A673 (cell line): ENCODE measurements around the gene SMIM13. TPM values are rescaled to one million over a fixed set of nuclear protein-coding genes. Genes with fewer than 3 reads are reported as not detected.

Source experiments
- BruUV-seq: library from RNA; stranded (reverse); fragments of 400-500 nt; replicated peaks from 2 replicates; lab custom pipeline; 2021; lab: Mats Ljungman, UMichigan
- CTCF ChIA-PET: fragments of 300-600 bp; sonication (Branson Sonifier 250); formaldehyde crosslinking; loops from one replicate; lab custom pipeline; 2022; ENCODE audit warnings: antibody characterized with exemption; lab: Charles Lee
- POLR2A ChIA-PET: fragments of 300-600 bp; sonication (Branson Sonifier 250); formaldehyde crosslinking; loops from one replicate; lab custom pipeline; 2022; ENCODE audit warnings: antibody characterized with exemption; ENCODE audit not compliant: low non-redundant PET; lab: Charles Lee
- DNase-seq: peaks from one replicate; pipeline ENCODE4 v3.0.0-alpha.2; 2015; ENCODE audit warnings: low spot score
- H3K27ac ChIP-seq: fragments of 200-600 bp; sonication (generic); 2 replicates; pipeline ENCODE4 v1.5.1; 2016; ENCODE audit warnings: mixed run types, low read depth, mild to moderate bottlenecking, mixed read lengths, antibody characterized with exemption, low read length; ENCODE audit not compliant: poor library complexity, severe bottlenecking
- H3K27me3 ChIP-seq: fragments of 200-600 bp; sonication (generic); replicated peaks from 2 replicates; pipeline ENCODE4 v1.6.1; 2017; ENCODE audit warnings: mixed run types, low read depth, mild to moderate bottlenecking, mixed read lengths, antibody characterized with exemption, low read length; ENCODE audit not compliant: insufficient read depth, poor library complexity
- H3K36me3 ChIP-seq: fragments of 200-600 bp; sonication (generic); 2 replicates; pipeline ENCODE4 v1.6.1; 2016; ENCODE audit warnings: mixed run types, mild to moderate bottlenecking, mixed read lengths, antibody characterized with exemption, low read length; ENCODE audit not compliant: insufficient read depth, poor library complexity, severe bottlenecking
- H3K4me1 ChIP-seq: fragments of 200-600 bp; sonication (generic); 2 replicates; pipeline ENCODE4 v1.6.1; 2017; ENCODE audit warnings: mixed run types, mild to moderate bottlenecking, mixed read lengths, antibody characterized with exemption, low read length; ENCODE audit not compliant: insufficient read depth, poor library complexity, severe bottlenecking
- H3K4me3 ChIP-seq: fragments of 200-600 bp; sonication (generic); 2 replicates; pipeline ENCODE4 v1.5.1; 2016; ENCODE audit warnings: low read depth, mixed run types, mild to moderate bottlenecking, mixed read lengths, low read length; ENCODE audit not compliant: poor library complexity, severe bottlenecking
- H3K9me3 ChIP-seq: fragments of 200-600 bp; sonication (generic); 2 replicates; pipeline ENCODE4 v1.6.1; 2016; ENCODE audit warnings: mixed run types, low read depth, mild to moderate bottlenecking, mixed read lengths, antibody characterized with exemption, low read length; ENCODE audit not compliant: poor library complexity, severe bottlenecking
- EZH2 ChIP-seq: fragments of 200-600 bp; sonication (generic); IDR thresholded peaks from 2 replicates; pipeline ENCODE4 v1.6.1; 2017; ENCODE audit warnings: borderline replicate concordance, low read depth, mild to moderate bottlenecking, mixed read lengths, antibody characterized with exemption, low read length; ENCODE audit not compliant: poor library complexity, severe bottlenecking
- intact Hi-C: fragments of 100-400 bp; cut with micrococcal nuclease; formaldehyde crosslinking; loops from one replicate; pipeline ENCODE4 v1.10.0; 2022; ENCODE audit not compliant: unreplicated experiment
- total RNA-seq: library from RNA; stranded (reverse); gene quantifications from 2 replicates; pipeline ENCODE4 v1.2.3, GENCODE V29; 2021
- TF ChIP-seq, protein P1 (sequence below): fragments of 300-800, 200-600 bp; sonication (generic); conservative IDR thresholded peaks from 2 replicates; pipeline ENCODE4 v1.5.1; 2017; ENCODE audit warnings: low read depth, mild to moderate bottlenecking, antibody characterized with exemption, low read length, moderate library complexity, mixed read lengths

The SMIM13 gene
- total RNA-seq, 1 experiment from 2014 or later = 18.9 TPM

- intact Hi-C loops = no loop called here
- POLR2A ChIA-PET = no interaction called here
- H3K4me1 ChIP-seq = no peaks in the 10 kb centered on the region
- CTCF ChIA-PET = interaction anchor here (1.3 kb wide), 1 partner anchor 103 kb away, joined by 3 read pairs; no protein-coding TSS in a partner anchor
- no peaks in the 10 kb centered on the region for H3K9me3 ChIP-seq
- H3K27ac ChIP-seq = no peak overlapping the region
- DNase-seq = no peak
- H3K36me3 ChIP-seq = no peaks in the 10 kb centered on the region
- no peak overlapping the region for H3K4me3 ChIP-seq
- no TSS peak for BruUV-seq
- TF ChIP-seq EZH2 = no peak
- TF ChIP-seq, protein P1, sequence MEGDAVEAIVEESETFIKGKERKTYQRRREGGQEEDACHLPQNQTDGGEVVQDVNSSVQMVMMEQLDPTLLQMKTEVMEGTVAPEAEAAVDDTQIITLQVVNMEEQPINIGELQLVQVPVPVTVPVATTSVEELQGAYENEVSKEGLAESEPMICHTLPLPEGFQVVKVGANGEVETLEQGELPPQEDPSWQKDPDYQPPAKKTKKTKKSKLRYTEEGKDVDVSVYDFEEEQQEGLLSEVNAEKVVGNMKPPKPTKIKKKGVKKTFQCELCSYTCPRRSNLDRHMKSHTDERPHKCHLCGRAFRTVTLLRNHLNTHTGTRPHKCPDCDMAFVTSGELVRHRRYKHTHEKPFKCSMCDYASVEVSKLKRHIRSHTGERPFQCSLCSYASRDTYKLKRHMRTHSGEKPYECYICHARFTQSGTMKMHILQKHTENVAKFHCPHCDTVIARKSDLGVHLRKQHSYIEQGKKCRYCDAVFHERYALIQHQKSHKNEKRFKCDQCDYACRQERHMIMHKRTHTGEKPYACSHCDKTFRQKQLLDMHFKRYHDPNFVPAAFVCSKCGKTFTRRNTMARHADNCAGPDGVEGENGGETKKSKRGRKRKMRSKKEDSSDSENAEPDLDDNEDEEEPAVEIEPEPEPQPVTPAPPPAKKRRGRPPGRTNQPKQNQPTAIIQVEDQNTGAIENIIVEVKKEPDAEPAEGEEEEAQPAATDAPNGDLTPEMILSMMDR = no peak
- H3K27me3 ChIP-seq = no peaks in the 10 kb centered on the region
These were observed 38.5 kb upstream of the SMIM13 start for GRCh38 chr6:11055127-11055627.

DNA sequence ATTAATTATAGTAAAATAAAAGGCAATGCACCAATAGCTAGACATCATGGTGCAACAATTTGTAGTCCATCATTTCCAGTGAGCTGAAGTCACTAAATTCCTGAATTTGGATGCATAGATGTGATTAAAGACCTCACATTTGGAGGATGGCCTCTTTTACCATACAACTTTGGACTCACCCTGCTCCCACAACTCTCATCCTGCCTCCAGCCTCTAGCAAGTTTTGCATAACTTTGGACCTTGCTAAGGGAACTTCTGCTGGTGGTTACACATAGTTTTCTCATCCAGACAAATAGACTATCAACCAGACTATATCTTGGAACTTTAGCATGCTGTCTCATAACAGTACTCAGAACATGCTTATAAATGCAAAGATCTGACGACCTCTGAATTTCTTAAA lies 36.8 kb upstream of the SMIM13 start:
- ChIA-PET POLR2A (no interaction called here), CTCF (no interaction called here)
- no peaks in the 10 kb centered on the region for H3K4me1 ChIP-seq
- H3K36me3 ChIP-seq = no peaks in the 10 kb centered on the region
- no peak for DNase-seq
- H3K27ac ChIP-seq = no peak overlapping the region
- intact Hi-C loops = no loop called here
- H3K9me3 ChIP-seq = no peaks in the 10 kb centered on the region
- BruUV-seq = no TSS peak
- no peak overlapping the region for H3K4me3 ChIP-seq
- TF ChIP-seq, protein P1 = no peak
- no peaks in the 10 kb centered on the region for H3K27me3 ChIP-seq

- Histone ChIP-seq H3K27ac (no peak overlapping the region), H3K36me3 (no peaks in the 10 kb centered on the region), H3K27me3 (no peaks in the 10 kb centered on the region), H3K9me3 (no peaks in the 10 kb centered on the region), H3K4me3 (no peak overlapping the region), H3K4me1 (no peaks in the 10 kb centered on the region)
- BruUV-seq = no TSS peak
- no peak for DNase-seq
- CTCF ChIA-PET = no interaction called here
- POLR2A ChIA-PET = no interaction called here
- TF ChIP-seq EZH2 = no peak
- TF ChIP-seq, protein P1 = no peak
- intact Hi-C loops = no loop called here
These were observed 35.2 kb upstream of the SMIM13 start for GRCh38 chr6:11058406-11058805.
